Endothelial cell of umbilical vein (primary cell): ENCODE results near the gene CACNA2D3.

Source experiments
- CTCF ChIP-seq, 2 donors: IDR thresholded peaks; 1 replicate in 1 of 2; 2 replicates in 1 of 2; pipeline ENCODE4 v1.5.1; 2011; ENCODE audit warnings: low read length in 2 of 2, mild to moderate bottlenecking in 2 of 2, moderate library complexity in 2 of 2, control low read depth in 1 of 2, inconsistent platforms in 1 of 2, low read depth in 1 of 2; ENCODE audit not compliant: insufficient read depth in 1 of 2; ENCODE audit errors: extremely low read depth in 1 of 2
- POLR2A ChIP-seq: IDR thresholded peaks from 2 replicates; pipeline ENCODE4 v1.6.1; 2012; ENCODE audit warnings: low read depth, mild to moderate bottlenecking, control low read depth, low read length

- TF ChIP-seq POLR2A = no peak
- no peak for TF ChIP-seq CTCF (IDR thresholded peaks at IDR 0.05; ENCODE audit: extremely low read depth in 1 of 2, insufficient read depth in 1 of 2, low read depth in 1 of 2, low read length in 2 of 2)
Observed at GRCh38 chr3:54506603-54507002, 384.3 kb downstream of the CACNA2D3 start.
